KBM-7 (cell line): ENCODE data around the gene ARAP2.

ENCODE experiments used
- DNase-seq: peaks from one replicate; pipeline ENCODE4 v3.0.0-alpha.2; 2015
- in situ Hi-C: fragments of 300-500 bp; cut with MboI; formaldehyde crosslinking; loops from 2 replicates; pipeline ENCODE4 v1.14.3; 2020; ENCODE audit warnings: low sequenced_read_pairs, low pct_unique_long_range_greater_than_20kb, mixed read lengths

Gene ARAP2

GRCh38 chr4:36267486-36268268, 23.4 kb upstream of the ARAP2 start:
- in situ Hi-C loops: no loop called here
- DNase-seq: peak; percentile 18

DNA sequence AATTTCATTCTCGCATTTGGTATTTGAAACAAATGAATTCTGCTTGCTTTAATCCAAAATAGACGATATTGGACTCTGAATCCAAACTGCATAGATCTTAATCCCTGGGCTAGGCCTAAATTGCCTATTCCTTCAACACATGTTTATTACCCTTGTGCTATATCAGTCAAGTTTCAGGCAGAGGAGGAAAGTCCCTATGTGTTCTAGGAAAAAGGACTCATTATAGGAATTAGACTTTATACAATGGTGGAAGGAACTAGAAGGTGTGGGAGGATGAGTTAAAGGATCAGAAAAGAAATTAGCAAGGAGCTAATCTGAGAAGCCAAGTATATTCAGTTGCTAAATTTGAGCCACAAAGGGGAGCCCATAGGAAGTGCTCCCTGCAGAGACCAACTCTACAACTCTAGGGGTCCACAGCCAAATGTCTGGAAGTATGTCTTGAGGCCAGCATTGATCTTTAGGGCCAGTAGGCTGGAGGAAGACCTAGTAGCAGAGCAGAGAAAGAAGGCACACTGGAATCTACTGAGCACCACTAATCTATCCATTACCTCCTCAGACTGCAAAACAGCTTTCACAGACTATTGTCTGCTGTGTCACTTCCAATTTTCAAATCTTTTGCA, 20.0 kb upstream of the ARAP2 start:
- in situ Hi-C loops: no loop called here
- no peak for DNase-seq

GRCh38 chr4:36260731-36261130, 16.4 kb upstream of the ARAP2 start:
- no peak for DNase-seq
- in situ Hi-C loops: no loop called here

DNA sequence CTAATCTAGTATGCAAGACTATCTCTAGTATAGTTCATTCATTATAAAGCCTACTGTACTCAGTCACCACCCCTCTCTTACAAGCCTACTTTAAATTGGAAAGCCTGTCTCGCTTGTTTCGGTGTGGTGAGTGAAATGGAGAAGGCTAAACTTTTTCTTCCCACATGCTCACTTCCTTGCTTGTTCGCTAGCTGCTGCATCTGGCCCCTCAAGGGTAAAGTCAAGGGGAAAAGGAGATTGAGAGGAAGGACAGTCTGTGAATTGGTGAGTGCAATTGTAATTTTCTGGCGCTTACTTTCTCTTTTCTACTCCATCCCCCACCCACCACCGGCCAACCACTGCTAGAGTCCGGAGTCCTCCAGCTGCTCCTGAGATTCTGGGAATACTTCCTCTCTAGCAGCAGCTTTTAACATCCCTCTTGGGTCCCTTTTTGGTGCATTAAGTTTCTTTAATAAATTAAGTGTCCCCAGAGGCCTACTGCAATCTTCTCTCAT, 12.1 kb upstream of the ARAP2 start:
- in situ Hi-C loops: no loop called here
- DNase-seq: peak; percentile 62

- in situ Hi-C loops: no loop called here
Measured at GRCh38 chr4:36255577-36255976, 11.3 kb upstream of the ARAP2 start.

DNA sequence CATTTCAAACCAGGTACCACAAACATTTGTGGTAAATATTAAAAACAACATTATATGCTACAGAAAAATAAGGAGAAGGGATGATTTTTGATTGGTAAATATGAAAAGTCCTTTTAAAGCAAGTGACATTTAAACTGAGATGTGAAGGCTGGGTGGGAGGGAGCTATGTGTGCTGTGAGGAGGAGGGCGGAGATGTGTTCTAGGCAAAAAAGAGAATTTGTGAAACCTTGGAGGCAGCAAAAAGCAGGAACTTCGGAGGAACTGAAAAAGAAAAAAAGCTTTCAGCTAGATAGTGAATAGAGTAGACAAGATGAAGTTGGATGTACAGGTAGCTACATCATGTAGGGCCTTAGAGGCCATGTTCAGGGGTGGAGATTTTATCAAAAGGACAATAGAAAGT, 10.1 kb upstream of the ARAP2 start:
- DNase-seq: no peak
- in situ Hi-C loops: no loop called here

More at GRCh38 chr4:36255577-36255976, 11.3 kb upstream of the ARAP2 start:
- peak; percentile 83 for DNase-seq

DNA sequence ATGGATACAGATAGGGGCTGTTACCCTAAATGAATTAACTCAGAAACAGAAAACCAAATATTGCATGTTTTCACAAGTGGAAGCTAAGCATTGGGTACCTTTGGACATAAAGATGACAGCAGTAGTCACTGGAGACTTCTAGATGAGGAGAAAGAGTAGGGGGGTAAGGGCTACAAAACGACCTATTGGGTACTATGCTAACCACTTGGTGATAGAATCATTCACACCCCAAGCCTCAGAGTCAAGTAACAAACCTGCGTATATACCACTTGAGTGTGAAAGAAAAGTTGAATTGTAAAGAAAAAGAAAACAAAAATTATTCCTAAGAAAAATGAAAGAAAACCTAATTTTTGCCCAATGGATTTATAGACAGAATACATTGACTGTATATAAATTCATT, 7.7 kb upstream of the ARAP2 start:
- in situ Hi-C loops: no loop called here
- DNase-seq: no peak

GRCh38 chr4:36249610-36250009, 5.3 kb upstream of the ARAP2 start:
- in situ Hi-C loops: no loop called here
- DNase-seq: no peak

GRCh38 chr4:36243355-36244256, 708 bp downstream of the ARAP2 start:
- DNase-seq: peak; percentile 56
- in situ Hi-C loops: no loop called here

- no peak for DNase-seq
- in situ Hi-C loops: no loop called here
Measured at GRCh38 chr4:36242629-36243354, 1.5 kb downstream of the ARAP2 start.

DNA sequence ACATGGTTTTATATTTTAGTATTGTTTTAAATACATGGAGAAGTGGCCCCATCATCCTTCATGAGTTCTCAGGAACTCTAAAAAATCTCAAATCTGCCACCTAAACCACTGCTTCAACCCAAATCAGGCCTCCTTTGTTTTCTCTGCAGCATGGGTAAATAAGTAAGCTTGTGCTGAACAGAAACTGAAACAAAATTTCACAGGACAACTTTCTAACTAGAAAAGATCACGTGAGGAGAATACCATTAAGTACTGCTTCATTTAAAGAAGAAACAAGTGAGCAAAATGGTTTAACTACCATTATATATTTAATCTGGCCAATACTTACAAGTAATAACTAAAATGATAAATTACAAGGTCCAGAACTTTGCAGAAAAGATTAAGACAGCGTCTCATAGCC, 2.5 kb downstream of the ARAP2 start:
- DNase-seq: no peak
- in situ Hi-C loops: no loop called here

- in situ Hi-C loops: no loop called here
- peak; percentile 51 for DNase-seq
Measured at GRCh38 chr4:36237366-36238313, 6.7 kb downstream of the ARAP2 start.

DNA sequence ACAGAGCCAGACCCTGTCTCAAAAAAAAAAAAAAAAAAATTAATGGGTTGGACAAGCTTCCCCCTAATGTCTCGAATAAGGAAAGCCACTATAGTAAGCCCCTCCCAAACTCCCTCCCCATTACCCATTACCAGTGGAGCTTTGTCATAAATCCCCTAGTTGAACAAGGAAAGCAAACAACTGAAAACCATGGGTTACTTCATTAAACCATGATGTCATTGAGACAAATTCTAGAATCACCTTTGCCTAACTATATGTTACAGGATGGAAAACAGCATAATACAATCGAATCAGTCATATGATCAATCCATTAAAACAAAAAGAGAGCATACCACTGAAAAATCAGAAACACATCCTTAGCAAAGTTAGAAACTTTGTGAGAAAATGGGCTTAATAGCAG, 8.2 kb downstream of the ARAP2 start:
- no peak for DNase-seq
- in situ Hi-C loops: no loop called here

DNA sequence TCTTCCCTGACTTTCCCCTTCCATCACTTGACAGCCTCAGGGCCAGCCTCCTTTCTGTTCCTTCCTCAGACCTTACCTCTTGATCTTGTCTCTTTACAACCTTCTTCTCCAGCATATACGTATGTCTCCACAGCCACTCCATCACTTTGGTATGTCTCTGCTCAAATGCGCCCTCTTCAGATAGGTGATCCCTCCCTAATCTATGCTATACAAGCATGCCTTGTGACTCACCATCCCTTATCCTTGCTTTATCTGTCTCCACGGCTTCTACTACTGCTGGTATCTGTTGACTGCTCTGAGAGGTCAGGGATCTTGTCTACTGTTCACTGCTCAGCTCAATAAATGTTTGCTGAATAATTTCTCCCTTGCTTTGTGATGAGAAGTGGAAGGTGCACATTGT, 9.0 kb downstream of the ARAP2 start:
- DNase-seq: no peak
- in situ Hi-C loops: no loop called here

DNA sequence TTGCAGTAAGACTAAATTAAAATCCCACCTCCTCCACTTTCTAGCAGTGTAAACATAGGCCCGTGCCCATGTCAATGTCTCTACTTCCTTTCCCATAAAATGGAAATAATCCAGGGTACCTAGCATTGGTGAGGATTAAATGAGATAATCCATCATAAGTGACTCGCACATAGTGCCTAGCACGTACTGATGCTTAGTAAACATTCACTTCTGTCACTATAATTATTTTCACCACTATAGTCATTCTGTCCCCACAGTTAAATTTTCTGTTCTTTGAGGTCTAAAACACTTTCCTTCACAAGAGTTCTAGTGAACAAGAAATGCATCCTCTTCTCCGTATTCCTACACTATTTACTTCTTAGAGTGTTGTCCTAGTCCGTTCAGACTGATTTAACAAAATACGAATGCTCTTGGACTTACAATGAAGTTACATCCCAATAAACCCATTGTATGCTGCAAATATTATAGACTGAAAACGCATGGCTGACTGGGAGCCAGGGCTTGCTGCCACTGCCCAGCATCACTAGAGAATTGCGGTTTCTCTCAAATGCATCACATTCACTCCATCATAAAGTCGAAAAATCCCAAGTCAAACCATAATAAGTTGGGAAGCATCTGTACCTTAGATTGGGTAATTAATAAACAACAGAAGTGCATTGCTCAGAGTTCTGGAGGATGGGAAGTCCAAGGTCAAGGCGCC, 10.6 kb downstream of the ARAP2 start:
- DNase-seq: no peak
- in situ Hi-C loops: no loop called here

GRCh38 chr4:36230534-36230933, 13.8 kb downstream of the ARAP2 start:
- in situ Hi-C loops: no loop called here
- DNase-seq: no peak

DNA sequence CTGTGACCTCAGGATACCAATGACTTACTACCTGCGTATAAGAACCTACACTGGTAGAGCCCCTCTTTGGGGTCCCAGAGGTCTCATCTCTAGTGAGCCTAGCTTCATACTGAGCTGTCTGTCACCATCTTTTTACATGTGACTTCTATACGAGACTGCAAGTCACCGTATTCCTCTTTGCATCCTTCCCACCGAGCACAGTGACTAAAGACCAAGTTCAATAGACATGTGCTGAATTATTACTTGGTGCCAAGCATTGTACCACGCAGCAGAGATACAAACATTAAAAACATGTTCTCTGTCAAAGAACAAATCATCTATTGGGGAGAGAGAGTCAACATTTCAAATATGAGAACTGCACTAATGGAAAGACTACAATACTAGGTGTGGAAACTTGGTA, 16.4 kb downstream of the ARAP2 start:
- in situ Hi-C loops: no loop called here
- DNase-seq: no peak
